ENCODE data around the gene MYO10.

MYO10 gene

DNA sequence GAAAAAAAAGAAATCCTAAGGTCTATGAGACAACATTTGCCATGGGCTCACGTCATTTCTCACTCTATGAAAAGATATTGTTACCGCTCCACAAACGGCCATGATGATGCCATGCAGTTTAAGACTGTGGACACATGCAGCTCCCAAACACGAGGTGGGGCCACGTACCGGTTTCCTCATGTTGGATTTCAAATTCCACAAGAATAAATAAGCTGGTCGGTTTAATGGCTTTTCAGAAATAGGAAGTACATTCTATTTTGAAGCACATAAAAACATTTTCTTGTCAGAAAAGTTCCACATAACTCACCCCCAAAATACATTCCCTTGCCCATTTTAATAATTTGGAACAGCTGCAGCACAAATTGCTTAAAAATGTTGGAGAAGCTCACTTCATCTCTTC is 130.6 kb downstream of the MYO10 start:
- FAIRE-seq (no peak), DNase-seq (ENCODE audit: insufficient read length, low spot score) (no peak)
- TF ChIP-seq POU2F2 (IDR thresholded peaks at IDR 0.05; ENCODE audit: low read depth, low read length) (no peak), SPI1 (IDR thresholded peaks at IDR 0.05; ENCODE audit: low read depth, low read length) (no peak)

GRCh38 chr5:16803831-16804230 is 132.3 kb downstream of the MYO10 start:
- FAIRE-seq: no peak
- DNase-seq (ENCODE audit: insufficient read length, low spot score): no peak
- TF ChIP-seq TAF1 (IDR thresholded peaks at IDR 0.05; ENCODE audit: low read depth, low read length) (no peak), PAX5 (IDR thresholded peaks at IDR 0.05; ENCODE audit: insufficient read depth, low read length, severe bottlenecking) (no peak), POU2F2 (IDR thresholded peaks at IDR 0.05; ENCODE audit: low read depth, low read length) (no peak), POLR2A (IDR thresholded peaks at IDR 0.05; ENCODE audit: low read depth, low read length) (no peak), SPI1 (IDR thresholded peaks at IDR 0.05; ENCODE audit: low read depth, low read length) (no peak), POLR2AphosphoS5 (IDR thresholded peaks at IDR 0.05; ENCODE audit: low read depth, low read length) (no peak)

GRCh38 chr5:16800477-16800876 is 135.6 kb downstream of the MYO10 start:
- DNase-seq (ENCODE audit: insufficient read length, low spot score): no peak
- TF ChIP-seq POU2F2 (IDR thresholded peaks at IDR 0.05; ENCODE audit: low read depth, low read length) (no peak), TAF1 (IDR thresholded peaks at IDR 0.05; ENCODE audit: low read depth, low read length) (no peak), PAX5 (IDR thresholded peaks at IDR 0.05; ENCODE audit: insufficient read depth, low read length, severe bottlenecking) (no peak), POLR2A (IDR thresholded peaks at IDR 0.05; ENCODE audit: low read depth, low read length) (no peak), SPI1 (IDR thresholded peaks at IDR 0.05; ENCODE audit: low read depth, low read length) (no peak), POLR2AphosphoS5 (IDR thresholded peaks at IDR 0.05; ENCODE audit: low read depth, low read length) (no peak)
- no peak for FAIRE-seq

DNA sequence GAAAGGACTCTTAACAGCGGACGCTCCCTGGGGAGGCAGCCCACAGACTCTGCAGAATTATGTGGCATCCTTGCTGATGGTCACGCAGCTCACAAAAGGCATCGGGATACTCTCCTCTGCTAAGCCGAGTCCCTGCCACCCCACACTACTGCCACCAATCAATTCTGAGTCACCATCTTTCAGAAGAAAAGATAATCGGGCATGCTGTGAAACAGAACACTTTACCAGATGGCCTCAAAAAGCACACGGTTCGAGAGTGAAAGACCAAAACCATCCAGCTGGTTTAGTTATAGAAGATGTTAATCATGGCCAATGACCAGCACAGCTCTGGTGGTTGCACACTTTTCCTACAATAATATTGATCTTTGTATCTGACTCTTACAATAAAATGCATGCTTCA is 136.3 kb downstream of the MYO10 start:
- TF ChIP-seq TAF1 (IDR thresholded peaks at IDR 0.05; ENCODE audit: low read depth, low read length): no peak
- TF ChIP-seq POLR2AphosphoS5 (IDR thresholded peaks at IDR 0.05; ENCODE audit: low read depth, low read length): no peak
- TF ChIP-seq POLR2A (IDR thresholded peaks at IDR 0.05; ENCODE audit: low read depth, low read length): no peak
- TF ChIP-seq POU2F2 (IDR thresholded peaks at IDR 0.05; ENCODE audit: low read depth, low read length): no peak
- TF ChIP-seq SPI1 (IDR thresholded peaks at IDR 0.05; ENCODE audit: low read depth, low read length): no peak
- no peak for TF ChIP-seq PAX5 (IDR thresholded peaks at IDR 0.05; ENCODE audit: insufficient read depth, low read length, severe bottlenecking)
- FAIRE-seq: no peak
- DNase-seq (ENCODE audit: insufficient read length, low spot score): no peak

- FAIRE-seq: no peak
- TF ChIP-seq POLR2AphosphoS5 (IDR thresholded peaks at IDR 0.05; ENCODE audit: low read depth, low read length): no peak
- no peak for TF ChIP-seq POU2F2 (IDR thresholded peaks at IDR 0.05; ENCODE audit: low read depth, low read length)
- TF ChIP-seq SPI1 (IDR thresholded peaks at IDR 0.05; ENCODE audit: low read depth, low read length): no peak
- no peak for TF ChIP-seq TAF1 (IDR thresholded peaks at IDR 0.05; ENCODE audit: low read depth, low read length)
- TF ChIP-seq POLR2A (IDR thresholded peaks at IDR 0.05; ENCODE audit: low read depth, low read length): no peak
- no peak for TF ChIP-seq PAX5 (IDR thresholded peaks at IDR 0.05; ENCODE audit: insufficient read depth, low read length, severe bottlenecking)
- DNase-seq (ENCODE audit: insufficient read length, low spot score): no peak
Observed at GRCh38 chr5:16797951-16798350, 138.1 kb downstream of the MYO10 start.

DNA sequence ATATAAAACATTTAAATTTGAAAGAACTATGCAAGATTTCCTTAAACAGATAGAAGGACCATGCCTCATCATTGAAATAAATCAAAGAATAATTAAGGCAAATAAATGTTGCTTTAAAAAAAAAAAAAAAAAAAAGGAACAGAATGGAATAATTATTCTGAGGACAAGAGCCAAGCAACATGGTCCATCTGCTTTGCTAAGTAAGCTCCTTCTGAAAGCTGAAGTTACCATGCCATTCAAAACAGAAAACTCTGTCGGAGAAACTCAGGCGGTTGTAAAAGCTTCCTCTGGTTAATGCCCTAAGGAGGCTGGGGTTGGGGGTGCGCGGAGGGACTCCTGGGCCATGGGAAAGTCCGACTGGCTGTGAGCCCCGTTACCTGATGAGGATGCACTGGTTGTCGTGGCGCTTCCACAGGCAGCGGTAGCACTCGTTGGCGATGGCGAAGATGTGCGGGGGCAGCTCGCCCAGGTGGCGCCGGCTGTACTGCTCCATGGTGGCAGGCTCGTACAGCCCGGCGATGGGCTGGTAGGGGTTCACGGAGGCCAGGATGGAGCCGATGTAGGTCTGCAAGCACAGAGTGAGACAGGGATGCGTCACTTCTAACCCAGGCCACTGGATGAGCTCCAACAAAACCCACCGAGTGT is 141.7 kb downstream of the MYO10 start:
- DNase-seq (ENCODE audit: insufficient read length, low spot score) (no peak), FAIRE-seq (no peak)
- no peak for TF ChIP-seq POLR2A (IDR thresholded peaks at IDR 0.05; ENCODE audit: low read depth, low read length)
- TF ChIP-seq POLR2AphosphoS5 (IDR thresholded peaks at IDR 0.05; ENCODE audit: low read depth, low read length): no peak
- TF ChIP-seq TAF1 (IDR thresholded peaks at IDR 0.05; ENCODE audit: low read depth, low read length): no peak
- no peak for TF ChIP-seq SPI1 (IDR thresholded peaks at IDR 0.05; ENCODE audit: low read depth, low read length)
- no peak for TF ChIP-seq PAX5 (IDR thresholded peaks at IDR 0.05; ENCODE audit: insufficient read depth, low read length, severe bottlenecking)
- TF ChIP-seq POU2F2 (IDR thresholded peaks at IDR 0.05; ENCODE audit: low read depth, low read length): no peak

DNA sequence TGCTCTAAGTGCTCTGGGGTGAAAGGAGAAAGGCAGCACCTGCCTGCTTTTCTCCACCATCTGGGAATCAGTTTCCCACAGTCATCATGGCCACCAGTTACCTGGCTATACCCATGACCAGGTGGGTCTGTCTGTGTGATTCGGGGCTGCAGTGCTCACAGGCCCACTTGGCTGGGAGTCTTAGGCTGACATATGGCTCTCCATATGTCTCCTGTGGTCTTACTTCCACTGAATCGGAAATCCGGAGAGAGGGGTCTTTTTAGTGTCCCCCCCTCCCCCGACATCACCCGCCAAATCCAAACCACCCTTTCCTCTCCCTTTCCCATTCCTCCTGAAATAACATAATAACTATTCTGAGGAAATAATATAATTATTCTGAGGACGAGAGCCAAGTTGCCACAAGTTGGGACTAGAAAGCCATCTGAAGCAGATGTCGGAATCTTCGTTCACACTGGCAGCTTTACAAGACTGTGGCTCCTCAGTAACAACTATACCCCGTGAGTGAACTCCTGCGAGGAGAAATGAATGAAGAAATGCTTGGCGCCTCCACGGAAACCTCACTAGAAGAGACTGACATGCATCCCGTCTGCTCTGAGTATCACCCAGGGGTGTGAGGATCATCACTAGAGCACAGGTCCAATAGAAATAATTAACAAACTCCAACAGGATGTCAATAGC is 143.4 kb downstream of the MYO10 start:
- no peak for TF ChIP-seq SPI1 (IDR thresholded peaks at IDR 0.05; ENCODE audit: low read depth, low read length)
- no peak for TF ChIP-seq TAF1 (IDR thresholded peaks at IDR 0.05; ENCODE audit: low read depth, low read length)
- no peak for TF ChIP-seq POLR2A (IDR thresholded peaks at IDR 0.05; ENCODE audit: low read depth, low read length)
- no peak for TF ChIP-seq POLR2AphosphoS5 (IDR thresholded peaks at IDR 0.05; ENCODE audit: low read depth, low read length)
- TF ChIP-seq PAX5 (IDR thresholded peaks at IDR 0.05; ENCODE audit: insufficient read depth, low read length, severe bottlenecking): no peak
- TF ChIP-seq POU2F2 (IDR thresholded peaks at IDR 0.05; ENCODE audit: low read depth, low read length): no peak
- DNase-seq (ENCODE audit: insufficient read length, low spot score) (no peak), FAIRE-seq (no peak)

DNA sequence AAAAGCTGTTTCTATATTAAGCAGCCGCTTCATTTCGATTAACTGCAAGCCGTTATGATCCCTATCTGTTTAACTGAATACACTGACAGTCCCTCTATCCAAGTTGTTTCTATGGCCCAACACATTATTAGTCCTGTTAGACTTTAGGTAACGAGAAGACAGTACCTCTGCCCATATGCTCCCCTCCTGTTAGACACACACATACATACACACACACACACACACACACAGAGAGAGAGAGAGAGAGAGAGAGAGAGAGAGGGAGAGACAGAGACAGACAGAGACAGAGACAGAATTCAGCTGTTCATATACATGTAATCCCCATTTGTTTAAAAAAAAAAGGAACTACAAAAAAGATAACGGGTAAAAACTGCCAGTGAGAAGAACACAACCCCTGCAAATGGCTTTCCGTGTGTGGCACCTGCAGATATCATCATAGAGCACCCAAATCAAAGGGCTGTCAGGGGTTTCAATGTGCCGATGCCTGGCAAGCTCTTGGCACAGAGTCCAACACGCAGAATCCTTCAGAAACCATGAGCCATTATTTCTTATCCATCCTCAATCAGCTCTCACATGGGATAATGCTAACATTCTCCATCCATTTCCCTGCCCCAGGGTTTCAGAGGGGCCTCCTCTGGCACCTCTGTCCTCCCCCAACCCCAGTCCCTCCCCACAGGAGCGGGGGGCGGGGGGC is 144.0 kb downstream of the MYO10 start:
- TF ChIP-seq POU2F2 (IDR thresholded peaks at IDR 0.05; ENCODE audit: low read depth, low read length): no peak
- no peak for TF ChIP-seq SPI1 (IDR thresholded peaks at IDR 0.05; ENCODE audit: low read depth, low read length)
- no peak for TF ChIP-seq POLR2AphosphoS5 (IDR thresholded peaks at IDR 0.05; ENCODE audit: low read depth, low read length)
- no peak for TF ChIP-seq TAF1 (IDR thresholded peaks at IDR 0.05; ENCODE audit: low read depth, low read length)
- TF ChIP-seq POLR2A (IDR thresholded peaks at IDR 0.05; ENCODE audit: low read depth, low read length): no peak
- TF ChIP-seq PAX5 (IDR thresholded peaks at IDR 0.05; ENCODE audit: insufficient read depth, low read length, severe bottlenecking): no peak
- FAIRE-seq (no peak), DNase-seq (ENCODE audit: insufficient read length, low spot score) (no peak)

- no peak for FAIRE-seq
- DNase-seq (ENCODE audit: insufficient read length, low spot score): peak; percentile 23
- TF ChIP-seq SPI1 (IDR thresholded peaks at IDR 0.05; ENCODE audit: low read depth, low read length): no peak
- TF ChIP-seq POLR2A (IDR thresholded peaks at IDR 0.05; ENCODE audit: low read depth, low read length): no peak
- TF ChIP-seq PAX5 (IDR thresholded peaks at IDR 0.05; ENCODE audit: insufficient read depth, low read length, severe bottlenecking): no peak
- TF ChIP-seq TAF1 (IDR thresholded peaks at IDR 0.05; ENCODE audit: low read depth, low read length): no peak
- TF ChIP-seq POU2F2 (IDR thresholded peaks at IDR 0.05; ENCODE audit: low read depth, low read length): no peak
- no peak for TF ChIP-seq POLR2AphosphoS5 (IDR thresholded peaks at IDR 0.05; ENCODE audit: low read depth, low read length)
Observed at GRCh38 chr5:16791036-16791705, 144.9 kb downstream of the MYO10 start.
